Body of pancreas (tissue), 4 donors: ENCODE results near the gene ERC2.

ENCODE experiments used
- CTCF ChIP-seq, 7 experiments: fragments of 450-650 bp in 4 of 7; fragments of 200-600 bp in 3 of 7; sonication (generic) in 3 of 7; IDR thresholded peaks; one replicate each; pipeline ENCODE4 v1.5.1; 2016 to 2019; ENCODE audit warnings: antibody characterized with exemption in 7 of 7
- POLR2A ChIP-seq, 3 donors: fragments of 450-650 bp; IDR thresholded peaks; one replicate each; pipeline ENCODE4 v1.6.1; 2016; ENCODE audit warnings: antibody characterized with exemption in 3 of 3, mild to moderate bottlenecking in 2 of 3

GRCh38 chr3:55704521-55704920 lies 763.7 kb downstream of the ERC2 start:
- no peak for TF ChIP-seq POLR2A (IDR thresholded peaks at IDR 0.05)
- TF ChIP-seq CTCF (IDR thresholded peaks at IDR 0.05) = no peak
